Heart left ventricle (tissue), 16 donors: Measurements from ENCODE around the gene FTO. TPM values are rescaled to one million over a fixed set of nuclear protein-coding genes. Genes with fewer than 3 reads are reported as not detected.

ENCODE experiments used
- ATAC-seq, 4 donors: fragments of 200-7000 bp; cut with Tn5 transposase; one replicate each; pipeline ENCODE4 v1.9.1; 2020 to 2022; ENCODE audit warnings: moderate library complexity in 4 of 4, mild to moderate bottlenecking in 3 of 4, moderate number of reproducible peaks in 1 of 4
- DNase-seq, 5 donors: peaks; one replicate each; pipeline ENCODE4 v3.0.0-alpha.2; 2020
- H3K27ac ChIP-seq, 12 donors: fragments of 200-600 bp; sonication (generic) in 4 of 12; one replicate each; pipeline versions ENCODE4 v1.5.0 to v1.8.0; 2016 to 2022; ENCODE audit warnings: mild to moderate bottlenecking in 2 of 12
- H3K27me3 ChIP-seq, 9 donors: fragments of 200-600 bp; sonication (generic) in 2 of 9; one replicate each; pipeline versions ENCODE4 v1.5.1 to v1.8.0; 2016 to 2022; ENCODE audit warnings: mild to moderate bottlenecking in 3 of 9
- H3K36me3 ChIP-seq, 9 donors: fragments of 200-600 bp; sonication (generic) in 2 of 9; one replicate each; pipeline versions ENCODE4 v1.5.0 to v1.8.0; 2018 to 2022; ENCODE audit warnings: mild to moderate bottlenecking in 2 of 9
- H3K4me1 ChIP-seq, 12 donors: fragments of 200-600 bp; sonication (generic) in 4 of 12; one replicate each; pipeline versions ENCODE4 v1.5.0 to v1.8.0; 2016 to 2022; ENCODE audit warnings: mild to moderate bottlenecking in 3 of 12
- H3K4me3 ChIP-seq, 12 donors: fragments of 200-600 bp; sonication (generic) in 4 of 12; one replicate each; pipeline versions ENCODE4 v1.5.0 to v1.8.0; 2017 to 2022; ENCODE audit warnings: mild to moderate bottlenecking in 9 of 12, moderate library complexity in 4 of 12
- H3K9me3 ChIP-seq, 12 donors: fragments of 200-600 bp; sonication (generic) in 4 of 12; one replicate each; pipeline versions ENCODE4 v1.5.0 to v1.8.0; 2016 to 2022; ENCODE audit warnings: mild to moderate bottlenecking in 1 of 12
- POLR2A ChIP-seq, 2 donors: fragments of 450-650 bp; IDR thresholded peaks; one replicate each; pipeline ENCODE4 v1.6.1; 2017; ENCODE audit warnings: antibody characterized with exemption in 2 of 2, mild to moderate bottlenecking in 2 of 2, moderate library complexity in 2 of 2
- WGBS, 4 donors: extraction: QIAGEN DNeasy Blood & Tissue Kit in 2 of 4; methylation state at CpG; one replicate each; pipeline versions ENCODE4 v1.1.5 to v1.1.7; 2013 to 2018; 5-methylcytosine and 5-hydroxymethylcytosine counted together
- intact Hi-C, 10 donors: fragments of 100-400 bp; cut with DNase I; formaldehyde crosslinking; loops; one replicate each; pipeline versions ENCODE4 v1.11.1 to v1.14.2; 2022
- polyA plus RNA-seq, 2 donors: library from polyadenylated mRNA; stranded (reverse); fragments of 200-250 nt; gene quantifications; one replicate each; pipeline ENCODE4 v1.2.3, GENCODE V29; 2013
- total RNA-seq, 9 donors: library from RNA; depleted of rRNA in 2 of 9; stranded (reverse); fragments of >200 nt in 2 of 9; fragmentation: NEBNext Ultra II Directional in 3 of 9; extraction: Animal tissue kit (Norgen Biotek cat#: 25700) in 3 of 9; gene quantifications; one replicate each; pipeline versions ENCODE4 v1.1.0 to v1.2.4, GENCODE V29; 2016 to 2023
- TF ChIP-seq, protein P1 (sequence below), 12 donors: fragments of 200-600 bp; sonication (generic) in 4 of 12; IDR thresholded peaks; one replicate each; pipeline versions ENCODE4 v1.5.0 to v1.8.0; 2018 to 2022; ENCODE audit warnings: antibody characterized with exemption in 12 of 12, mild to moderate bottlenecking in 5 of 12
- donor health status: ischemic (EF 13 %, LVEDD 7.1; RV severe dilation, severe dysfunction).
- donor health status: healthy with polysubstance abuse.
- donor health status: DM: no; HTN: yes; CAD: no.
- donor health status: DM: no; HTN: no; CAD: no.
- donor health status: ischemic (EF 25% LVEDD 6.9; RV normal size, moderate dysfunction).
- donor health status: ischemic (EF 25% LVEDD 5.7; RV mildly dilated, moderate dysfunction).
- donor health status: healthy.
- donor health status: DM: yes; HTN: yes; CAD: no.
- donor health status: ischemic (EF 35%, LVEDD 5.7; RV mildly dilated, moderate dysfunction).
- donor health status: nonischemic (EF 11% LVEDD 7.7; RV severe dilation, severe dysfunction).
- donor health status: DM: yes; HTN: yes; CAD: no.
- donor health status: PGD.
- donor health status: ischemic (EF 29% LVEDD 5.4; RV normal size, mild dysfunction).
- donor health status: nonischemic (EF 23%, LVEDD 6.1; RV moderate dilation, normal function).

FTO gene
- total and polyA plus RNA-seq, 11 donors, result 11.8 to 105 (median 86.8) TPM

DNA sequence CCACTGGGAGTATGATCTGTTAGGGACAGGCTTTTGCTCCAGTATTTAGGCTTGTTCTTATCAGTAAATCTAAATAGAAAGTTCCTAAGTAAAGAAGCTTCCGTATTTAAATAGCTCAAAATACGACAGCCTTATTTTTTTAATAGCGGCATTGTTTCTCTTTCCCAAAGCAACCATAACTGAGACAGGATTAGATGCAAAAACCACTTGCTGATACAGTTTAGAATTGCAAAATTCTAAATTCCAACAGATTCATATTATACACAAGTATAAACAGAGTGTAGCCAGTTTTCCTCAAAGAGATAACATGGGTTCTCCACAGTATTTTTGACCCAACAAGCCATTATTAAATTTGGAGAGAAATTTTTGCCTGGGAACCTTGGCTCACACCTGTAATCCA is 276.7 kb downstream of the FTO start:
- WGBS, 4 donors, result 93 to 94% (median 94%) methylated on average over 3 of the region's 3 CpGs

DNA sequence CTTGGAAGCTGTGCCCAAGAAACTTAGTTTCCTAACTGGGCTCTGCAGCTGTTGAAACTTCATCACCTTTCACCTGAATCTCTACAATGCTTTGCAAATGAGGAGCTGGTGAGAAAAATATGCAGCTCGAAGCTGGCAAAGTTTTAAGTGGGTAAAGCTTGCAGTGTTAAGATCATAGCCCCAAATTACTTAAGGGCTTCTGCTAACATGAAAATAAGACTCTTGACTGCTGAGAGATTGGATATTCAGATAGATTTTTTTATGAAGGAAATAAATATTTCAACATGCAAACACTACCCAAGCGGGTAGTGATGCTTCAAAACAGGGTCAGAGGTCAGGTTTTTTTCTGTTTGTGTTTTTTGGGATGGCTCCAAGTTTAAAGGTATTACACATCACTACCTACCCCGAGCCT is 278.7 kb downstream of the FTO start:
- peaks cover 0 to 7% (median 0%) of the 10 kb centered on the region in 12 donors for H3K4me1 ChIP-seq
- WGBS, 4 donors, result 45 to 63% (median 58%) methylated on average over 3 of the region's 3 CpGs
- no peaks in the 10 kb centered on the region for H3K27me3 ChIP-seq
- DNase-seq (no peak), ATAC-seq (no peak)
- no peak overlapping the region for H3K4me3 ChIP-seq
- no peaks in the 10 kb centered on the region for H3K9me3 ChIP-seq
- TF ChIP-seq, protein P1, sequence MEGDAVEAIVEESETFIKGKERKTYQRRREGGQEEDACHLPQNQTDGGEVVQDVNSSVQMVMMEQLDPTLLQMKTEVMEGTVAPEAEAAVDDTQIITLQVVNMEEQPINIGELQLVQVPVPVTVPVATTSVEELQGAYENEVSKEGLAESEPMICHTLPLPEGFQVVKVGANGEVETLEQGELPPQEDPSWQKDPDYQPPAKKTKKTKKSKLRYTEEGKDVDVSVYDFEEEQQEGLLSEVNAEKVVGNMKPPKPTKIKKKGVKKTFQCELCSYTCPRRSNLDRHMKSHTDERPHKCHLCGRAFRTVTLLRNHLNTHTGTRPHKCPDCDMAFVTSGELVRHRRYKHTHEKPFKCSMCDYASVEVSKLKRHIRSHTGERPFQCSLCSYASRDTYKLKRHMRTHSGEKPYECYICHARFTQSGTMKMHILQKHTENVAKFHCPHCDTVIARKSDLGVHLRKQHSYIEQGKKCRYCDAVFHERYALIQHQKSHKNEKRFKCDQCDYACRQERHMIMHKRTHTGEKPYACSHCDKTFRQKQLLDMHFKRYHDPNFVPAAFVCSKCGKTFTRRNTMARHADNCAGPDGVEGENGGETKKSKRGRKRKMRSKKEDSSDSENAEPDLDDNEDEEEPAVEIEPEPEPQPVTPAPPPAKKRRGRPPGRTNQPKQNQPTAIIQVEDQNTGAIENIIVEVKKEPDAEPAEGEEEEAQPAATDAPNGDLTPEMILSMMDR (IDR thresholded peaks at IDR 0.05), result no peak
- TF ChIP-seq POLR2A (IDR thresholded peaks at IDR 0.05), result no peak
- H3K27ac ChIP-seq, result no peak overlapping the region
- intact Hi-C loops, result no loop called here
- no peaks in the 10 kb centered on the region for H3K36me3 ChIP-seq

More for the DNA sequence above, 276.7 kb downstream of the FTO start:
- ATAC-seq (no peak), DNase-seq (no peak)
- intact Hi-C loops, result no loop called here
- Histone ChIP-seq H3K4me1 (peaks cover 0 to 7% (median 0%) of the 10 kb centered on the region in 12 donors), H3K4me3 (no peak overlapping the region), H3K9me3 (no peaks in the 10 kb centered on the region), H3K36me3 (no peaks in the 10 kb centered on the region), H3K27me3 (no peaks in the 10 kb centered on the region), H3K27ac (no peak overlapping the region)
- TF ChIP-seq, protein P1 (IDR thresholded peaks at IDR 0.05), result no peak
- no peak for TF ChIP-seq POLR2A (IDR thresholded peaks at IDR 0.05)

DNA sequence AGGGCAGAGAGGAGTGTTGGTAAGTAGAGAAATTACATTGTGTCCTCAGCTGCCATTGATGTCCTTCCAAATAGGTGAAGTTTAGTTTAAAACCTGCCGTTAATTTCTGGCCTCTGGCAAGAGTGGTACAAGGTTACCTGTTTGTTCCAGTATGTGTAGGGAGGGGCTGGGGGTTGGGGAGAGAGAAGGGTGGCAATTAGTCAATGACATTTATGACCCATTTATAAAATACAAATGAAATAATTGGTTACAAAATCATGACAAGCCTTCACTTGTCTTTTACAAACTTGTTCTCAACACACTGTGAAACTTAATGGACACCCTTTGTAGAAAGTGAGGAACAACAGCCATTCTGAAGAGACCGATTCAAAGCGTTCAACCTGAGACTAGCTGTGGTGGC is 281.0 kb downstream of the FTO start:
- intact Hi-C loops, result no loop called here
- Histone ChIP-seq H3K9me3 (no peaks in the 10 kb centered on the region), H3K4me3 (no peak overlapping the region), H3K27me3 (no peaks in the 10 kb centered on the region), H3K27ac (no peak overlapping the region), H3K4me1 (peaks cover 0 to 7% (median 0%) of the 10 kb centered on the region in 12 donors), H3K36me3 (no peaks in the 10 kb centered on the region)
- WGBS, 4 donors, result 90 to 94% (median 92%) methylated on average over 3 of the region's 3 CpGs
- ATAC-seq (no peak), DNase-seq (no peak)
- no peak for TF ChIP-seq POLR2A (IDR thresholded peaks at IDR 0.05)
- TF ChIP-seq, protein P1 (IDR thresholded peaks at IDR 0.05), result no peak

DNA sequence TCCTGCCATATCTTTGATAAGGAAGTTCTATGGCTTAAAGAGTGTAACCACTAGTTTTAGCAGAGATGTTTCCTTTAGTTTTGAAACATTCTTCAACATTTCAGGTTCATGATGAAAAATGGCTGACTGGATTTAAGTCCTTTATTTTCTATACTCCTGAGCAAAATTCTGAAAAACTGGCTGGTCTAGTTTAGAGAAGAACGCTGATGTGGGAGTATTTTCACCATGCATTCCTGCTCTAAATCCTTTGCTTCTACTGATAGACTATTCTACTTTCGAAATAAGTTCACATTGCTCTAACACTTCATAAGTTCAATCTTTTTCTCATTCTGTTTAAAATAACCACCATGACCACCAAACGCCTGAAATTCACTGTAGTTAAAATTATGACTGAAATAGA is 281.9 kb downstream of the FTO start:
- peaks cover 0 to 7% (median 0%) of the 10 kb centered on the region in 12 donors for H3K4me1 ChIP-seq
- intact Hi-C loops, result no loop called here
- no peaks in the 10 kb centered on the region for H3K9me3 ChIP-seq
- no peak overlapping the region for H3K27ac ChIP-seq
- no peak for TF ChIP-seq POLR2A (IDR thresholded peaks at IDR 0.05)
- TF ChIP-seq, protein P1 (IDR thresholded peaks at IDR 0.05), result no peak
- no peaks in the 10 kb centered on the region for H3K27me3 ChIP-seq
- DNase-seq (no peak), ATAC-seq (no peak)
- H3K4me3 ChIP-seq, result no peak overlapping the region
- no peaks in the 10 kb centered on the region for H3K36me3 ChIP-seq
- 83 to 88% (median 85%) methylated on average over 3 of the region's 3 CpGs for WGBS, 4 donors
